LHCN-M2 (cell line): ENCODE results near the gene METAP2. TPM values are rescaled to one million over a fixed set of nuclear protein-coding genes. Genes with fewer than 3 reads are reported as not detected.
"Not testable (repeated sequence)": the region's sequence is repeated elsewhere in the genome, so short reads cannot be mapped to it uniquely, and the experiment has no call there.

ENCODE experiments used
- DNase-seq: peaks from one replicate; pipeline ENCODE4 v3.0.0-alpha.2; 2012; ENCODE audit warnings: low read depth
- polyA plus RNA-seq: library from polyadenylated mRNA; unstranded; fragments of >200 nt; gene quantifications from one replicate; pipeline ENCODE4 v1.2.1, GENCODE V29; 2012; ENCODE audit warnings: missing spikeins
- total RNA-seq: library from RNA; depleted of rRNA; stranded (reverse); fragments of >200 nt; gene quantifications from 2 replicates; pipeline ENCODE4 v1.2.3, GENCODE V29; 2014; rRNA removed

The METAP2 gene
- total RNA-seq = 101 and 106 TPM in 2 replicates
- polyA plus RNA-seq = 51.6 TPM

GRCh38 chr12:95473884-95474659 lies at the start of gene METAP2:
Gene METAP2, plus strand, starts transcription at chr12:95474152. Its CDS starts 28 bp downstream, at chr12:95474180.
- peak; percentile 96 for DNase-seq

GRCh38 chr12:95424271-95424994 lies 49.5 kb upstream of the METAP2 start:
- no peak for DNase-seq

GRCh38 chr12:95429172-95429510 lies 44.8 kb upstream of the METAP2 start:
- DNase-seq = no peak

- DNase-seq = no peak
Measured at GRCh38 chr12:95431120-95431519, 42.8 kb upstream of the METAP2 start.

GRCh38 chr12:95435355-95435754 lies 38.6 kb upstream of the METAP2 start:
- DNase-seq = no peak

- no peak for DNase-seq
Measured at GRCh38 chr12:95437565-95437964, 36.4 kb upstream of the METAP2 start.

- no peak for DNase-seq
Measured at GRCh38 chr12:95439461-95440230, 34.3 kb upstream of the METAP2 start.

- peak; percentile 53 for DNase-seq
Measured at GRCh38 chr12:95440401-95440800, 33.6 kb upstream of the METAP2 start.

GRCh38 chr12:95443459-95443858 lies 30.5 kb upstream of the METAP2 start:
- DNase-seq = no peak

- DNase-seq = not testable (repeated sequence)
Measured at GRCh38 chr12:95445099-95445498, 28.9 kb upstream of the METAP2 start.

GRCh38 chr12:95445884-95446505 lies 28.0 kb upstream of the METAP2 start:
- DNase-seq = no peak

GRCh38 chr12:95446506-95446900 lies 27.4 kb upstream of the METAP2 start:
- no peak for DNase-seq

- DNase-seq = not testable (repeated sequence)
Measured at GRCh38 chr12:95449656-95450055, 24.3 kb upstream of the METAP2 start.

GRCh38 chr12:95452501-95452900 lies 21.5 kb upstream of the METAP2 start:
- not testable (repeated sequence) for DNase-seq

- DNase-seq = peak; percentile 61
Measured at GRCh38 chr12:95453881-95454280, 20.1 kb upstream of the METAP2 start.

GRCh38 chr12:95454780-95455215 lies 19.2 kb upstream of the METAP2 start:
- DNase-seq = not testable (repeated sequence)

GRCh38 chr12:95457605-95458004 lies 16.3 kb upstream of the METAP2 start:
- peak; percentile 19 for DNase-seq

GRCh38 chr12:95458761-95459160 lies 15.2 kb upstream of the METAP2 start:
- DNase-seq = no peak

- no peak for DNase-seq
Measured at GRCh38 chr12:95459310-95459709, 14.6 kb upstream of the METAP2 start.

GRCh38 chr12:95460105-95460504 lies 13.8 kb upstream of the METAP2 start:
- no peak for DNase-seq

GRCh38 chr12:95460896-95461295 lies 13.1 kb upstream of the METAP2 start:
- DNase-seq = no peak

GRCh38 chr12:95462081-95462480 lies 11.9 kb upstream of the METAP2 start:
- DNase-seq = no peak
